CD4-positive, alpha-beta T cell treated with Interleukin-12 subunit alpha and Interleukin-12 subunit beta, for 1 hour (primary cell): ENCODE measurements around the gene OMP.

ENCODE experiments used
- DNase-seq: peaks from one replicate; pipeline ENCODE4 v3.0.0-alpha.2; 2020

The OMP gene

GRCh38 chr11:77126156-77126775, 23.6 kb downstream of the OMP start:
- no peak for DNase-seq

GRCh38 chr11:77126861-77127234, 24.2 kb downstream of the OMP start:
- no peak for DNase-seq

GRCh38 chr11:77127235-77127911, 24.7 kb downstream of the OMP start:
- DNase-seq, result peak; percentile 55

- DNase-seq, result no peak
Observed at GRCh38 chr11:77127920-77128691, 25.5 kb downstream of the OMP start, which contains the start of gene MYO7A. Gene MYO7A, plus strand, starts transcription at chr11:77128246. Its CDS starts 2,389 bp downstream, at chr11:77130635.

- DNase-seq, result no peak
Observed at GRCh38 chr11:77129069-77129841, 26.6 kb downstream of the OMP start.

- DNase-seq, result no peak
Observed at GRCh38 chr11:77129842-77130756, 27.5 kb downstream of the OMP start.

GRCh38 chr11:77130763-77131513, 28.3 kb downstream of the OMP start:
- DNase-seq, result no peak

- DNase-seq, result no peak
Observed at GRCh38 chr11:77131560-77131959, 28.9 kb downstream of the OMP start.

GRCh38 chr11:77135069-77135468, 32.4 kb downstream of the OMP start:
- no peak for DNase-seq

- no peak for DNase-seq
Observed at GRCh38 chr11:77136074-77136473, 33.4 kb downstream of the OMP start.

- no peak for DNase-seq
Observed at GRCh38 chr11:77136784-77137420, 34.3 kb downstream of the OMP start.

GRCh38 chr11:77137421-77137820, 34.8 kb downstream of the OMP start:
- DNase-seq, result no peak

GRCh38 chr11:77138106-77138649, 35.5 kb downstream of the OMP start:
- DNase-seq, result no peak

- no peak for DNase-seq
Observed at GRCh38 chr11:77139201-77139600, 36.6 kb downstream of the OMP start.

GRCh38 chr11:77140231-77140851, 37.7 kb downstream of the OMP start:
- DNase-seq, result no peak

GRCh38 chr11:77141034-77141433, 38.4 kb downstream of the OMP start:
- DNase-seq, result no peak

- no peak for DNase-seq
Observed at GRCh38 chr11:77141475-77141874, 38.8 kb downstream of the OMP start.

- peak; percentile 18 for DNase-seq
Observed at GRCh38 chr11:77142091-77142975, 39.7 kb downstream of the OMP start.
